ENCODE measurements around the gene PGM2L1. TPM values are rescaled to one million over a fixed set of nuclear protein-coding genes. Genes with fewer than 3 reads are reported as not detected.

Gene PGM2L1
- total and polyA plus RNA-seq, 4 donors: 0.33 to 8.2 (median 1.2) TPM

DNA sequence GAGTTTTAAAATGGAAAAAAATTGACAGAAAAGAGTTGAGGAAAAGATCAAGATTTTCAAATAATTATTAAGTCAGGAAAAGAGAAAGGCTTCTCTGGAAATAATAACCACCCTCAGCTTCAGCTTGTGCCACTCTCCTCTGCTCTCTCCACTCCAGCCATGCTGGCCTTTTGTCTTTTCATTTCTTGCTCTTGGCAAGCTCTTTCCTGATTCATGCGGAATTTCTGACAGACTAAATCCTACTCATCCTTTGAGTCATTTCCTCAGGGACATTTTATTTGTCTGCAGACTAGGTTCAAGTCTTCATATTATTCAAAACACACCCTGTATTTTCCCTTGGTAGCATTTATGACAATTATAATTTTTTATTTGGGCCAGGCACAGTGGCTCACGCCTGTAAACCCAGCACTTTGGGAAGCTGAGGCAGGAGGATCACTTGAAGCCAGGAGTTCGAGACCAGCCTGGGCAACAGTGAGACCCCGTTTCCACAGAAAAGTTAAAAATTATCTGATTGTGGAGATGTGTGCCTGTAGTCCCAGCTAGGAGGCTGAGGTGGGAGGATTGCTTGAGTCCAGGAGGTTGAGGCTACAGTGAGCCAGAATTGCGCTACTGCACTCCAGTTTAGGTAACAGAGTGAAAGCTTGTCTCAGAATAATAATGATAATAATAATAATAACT is 79.0 kb downstream of the PGM2L1 start:
- DNase-seq (ENCODE audit: low spot score): no peak
- H3K36me3 ChIP-seq (ENCODE audit: control insufficient read depth in 4 of 4, insufficient read depth in 3 of 4, low read depth in 1 of 4, low read length in 3 of 4): no peaks in the 10 kb centered on the region
- peaks cover 0 to 3% (median 0%) of the 10 kb centered on the region in 4 donors for H3K27me3 ChIP-seq (ENCODE audit: control insufficient read depth in 4 of 4, insufficient read depth in 4 of 4, low read length in 3 of 4)
- H3K27ac ChIP-seq (ENCODE audit: low read depth in 1 of 2, low read length in 2 of 2): no peak overlapping the region
- 78% methylated on average over 5 of the region's 5 CpGs for WGBS
- H3K9me3 ChIP-seq (ENCODE audit: control insufficient read depth in 4 of 4, low read length in 3 of 4): peaks cover 0 to 4% (median 3%) of the 10 kb centered on the region in 4 donors
- TF ChIP-seq RXRA (IDR thresholded peaks at IDR 0.05): no peak
- no peak for TF ChIP-seq EGR1 (IDR thresholded peaks at IDR 0.05; ENCODE audit: low read depth in 2 of 2)
- TF ChIP-seq NR2F2 (IDR thresholded peaks at IDR 0.05): no peak
- TF ChIP-seq, protein P1, sequence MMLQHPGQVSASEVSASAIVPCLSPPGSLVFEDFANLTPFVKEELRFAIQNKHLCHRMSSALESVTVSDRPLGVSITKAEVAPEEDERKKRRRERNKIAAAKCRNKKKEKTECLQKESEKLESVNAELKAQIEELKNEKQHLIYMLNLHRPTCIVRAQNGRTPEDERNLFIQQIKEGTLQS (IDR thresholded peaks at IDR 0.05): no peak
- no peak for TF ChIP-seq TAF1 (conservative IDR thresholded peaks at IDR 0.05)
- TF ChIP-seq JUND (IDR thresholded peaks at IDR 0.05): no peak
- TF ChIP-seq HNF4G (IDR thresholded peaks at IDR 0.05): no peak
- no peak for TF ChIP-seq FOXA1 (IDR thresholded peaks at IDR 0.05)
- no peak for TF ChIP-seq SP1 (IDR thresholded peaks at IDR 0.05)
- TF ChIP-seq, protein P2, sequence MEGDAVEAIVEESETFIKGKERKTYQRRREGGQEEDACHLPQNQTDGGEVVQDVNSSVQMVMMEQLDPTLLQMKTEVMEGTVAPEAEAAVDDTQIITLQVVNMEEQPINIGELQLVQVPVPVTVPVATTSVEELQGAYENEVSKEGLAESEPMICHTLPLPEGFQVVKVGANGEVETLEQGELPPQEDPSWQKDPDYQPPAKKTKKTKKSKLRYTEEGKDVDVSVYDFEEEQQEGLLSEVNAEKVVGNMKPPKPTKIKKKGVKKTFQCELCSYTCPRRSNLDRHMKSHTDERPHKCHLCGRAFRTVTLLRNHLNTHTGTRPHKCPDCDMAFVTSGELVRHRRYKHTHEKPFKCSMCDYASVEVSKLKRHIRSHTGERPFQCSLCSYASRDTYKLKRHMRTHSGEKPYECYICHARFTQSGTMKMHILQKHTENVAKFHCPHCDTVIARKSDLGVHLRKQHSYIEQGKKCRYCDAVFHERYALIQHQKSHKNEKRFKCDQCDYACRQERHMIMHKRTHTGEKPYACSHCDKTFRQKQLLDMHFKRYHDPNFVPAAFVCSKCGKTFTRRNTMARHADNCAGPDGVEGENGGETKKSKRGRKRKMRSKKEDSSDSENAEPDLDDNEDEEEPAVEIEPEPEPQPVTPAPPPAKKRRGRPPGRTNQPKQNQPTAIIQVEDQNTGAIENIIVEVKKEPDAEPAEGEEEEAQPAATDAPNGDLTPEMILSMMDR (IDR thresholded peaks at IDR 0.05; ENCODE audit: low read depth, low read length, missing input control): no peak
- H3K9ac ChIP-seq (ENCODE audit: low read depth in 1 of 2, low read length in 2 of 2): no peak overlapping the region
- no peak overlapping the region for H3K4me3 ChIP-seq (ENCODE audit: low read depth in 1 of 3, low read length in 3 of 3)
- no peaks in the 10 kb centered on the region for H3K4me1 ChIP-seq (ENCODE audit: control insufficient read depth in 4 of 4, insufficient read depth in 4 of 4, low read length in 3 of 4)

DNA sequence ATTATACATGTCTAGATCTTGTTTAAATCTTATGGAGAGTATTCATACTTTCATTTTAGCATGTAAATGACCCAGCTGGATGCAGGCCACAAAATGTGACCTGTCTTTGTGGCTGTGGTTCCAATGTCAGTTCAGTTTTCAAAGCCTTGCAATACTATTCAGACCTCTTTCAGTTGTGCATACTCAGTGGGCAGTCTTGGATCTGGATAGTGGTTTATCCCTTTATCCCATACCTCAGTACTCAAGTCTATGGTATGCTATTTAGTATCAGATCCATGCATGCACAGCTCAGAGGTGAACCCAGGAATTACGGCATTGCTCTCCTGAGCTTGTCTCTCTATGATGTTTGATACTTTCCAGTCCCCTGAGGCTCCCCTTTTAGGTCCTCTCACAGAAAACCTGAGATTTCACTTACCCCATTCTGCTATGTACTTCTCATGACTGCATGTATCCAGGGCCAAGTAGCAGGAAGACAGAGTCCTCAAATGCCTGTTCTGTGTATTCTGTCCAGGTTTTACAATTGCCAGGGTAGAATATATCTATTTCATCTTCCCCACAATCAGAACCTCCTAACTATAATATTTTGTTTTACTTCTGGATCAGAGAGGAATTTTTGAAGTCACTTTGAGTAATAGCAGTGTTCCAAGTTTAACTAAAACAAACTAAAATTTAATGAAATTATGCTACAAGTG is 79.8 kb downstream of the PGM2L1 start:
- Histone ChIP-seq H3K27me3 (ENCODE audit: control insufficient read depth in 4 of 4, insufficient read depth in 4 of 4, low read length in 3 of 4) (peaks cover 0 to 3% (median 0%) of the 10 kb centered on the region in 4 donors), H3K36me3 (ENCODE audit: control insufficient read depth in 4 of 4, insufficient read depth in 3 of 4, low read depth in 1 of 4, low read length in 3 of 4) (no peaks in the 10 kb centered on the region), H3K4me1 (ENCODE audit: control insufficient read depth in 4 of 4, insufficient read depth in 4 of 4, low read length in 3 of 4) (no peaks in the 10 kb centered on the region), H3K4me3 (ENCODE audit: low read depth in 1 of 3, low read length in 3 of 3) (no peak overlapping the region), H3K9me3 (ENCODE audit: control insufficient read depth in 4 of 4, low read length in 3 of 4) (peaks cover 0 to 4% (median 3%) of the 10 kb centered on the region in 4 donors), H3K9ac (ENCODE audit: low read depth in 1 of 2, low read length in 2 of 2) (no peak overlapping the region), H3K27ac (ENCODE audit: low read depth in 1 of 2, low read length in 2 of 2) (no peak overlapping the region)
- DNase-seq (ENCODE audit: low spot score): no peak
- no peak for TF ChIP-seq FOXA1 (IDR thresholded peaks at IDR 0.05)
- TF ChIP-seq, protein P2 (IDR thresholded peaks at IDR 0.05; ENCODE audit: low read depth, low read length, missing input control): no peak
- no peak for TF ChIP-seq SP1 (IDR thresholded peaks at IDR 0.05)
- TF ChIP-seq, protein P1 (IDR thresholded peaks at IDR 0.05): no peak
- TF ChIP-seq HNF4A (conservative IDR thresholded peaks at IDR 0.05): no peak
- TF ChIP-seq, protein P3, sequence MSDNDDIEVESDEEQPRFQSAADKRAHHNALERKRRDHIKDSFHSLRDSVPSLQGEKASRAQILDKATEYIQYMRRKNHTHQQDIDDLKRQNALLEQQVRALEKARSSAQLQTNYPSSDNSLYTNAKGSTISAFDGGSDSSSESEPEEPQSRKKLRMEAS (IDR thresholded peaks at IDR 0.05): no peak
- TF ChIP-seq FOXA2 (IDR thresholded peaks at IDR 0.05): no peak
- TF ChIP-seq, protein P4, sequence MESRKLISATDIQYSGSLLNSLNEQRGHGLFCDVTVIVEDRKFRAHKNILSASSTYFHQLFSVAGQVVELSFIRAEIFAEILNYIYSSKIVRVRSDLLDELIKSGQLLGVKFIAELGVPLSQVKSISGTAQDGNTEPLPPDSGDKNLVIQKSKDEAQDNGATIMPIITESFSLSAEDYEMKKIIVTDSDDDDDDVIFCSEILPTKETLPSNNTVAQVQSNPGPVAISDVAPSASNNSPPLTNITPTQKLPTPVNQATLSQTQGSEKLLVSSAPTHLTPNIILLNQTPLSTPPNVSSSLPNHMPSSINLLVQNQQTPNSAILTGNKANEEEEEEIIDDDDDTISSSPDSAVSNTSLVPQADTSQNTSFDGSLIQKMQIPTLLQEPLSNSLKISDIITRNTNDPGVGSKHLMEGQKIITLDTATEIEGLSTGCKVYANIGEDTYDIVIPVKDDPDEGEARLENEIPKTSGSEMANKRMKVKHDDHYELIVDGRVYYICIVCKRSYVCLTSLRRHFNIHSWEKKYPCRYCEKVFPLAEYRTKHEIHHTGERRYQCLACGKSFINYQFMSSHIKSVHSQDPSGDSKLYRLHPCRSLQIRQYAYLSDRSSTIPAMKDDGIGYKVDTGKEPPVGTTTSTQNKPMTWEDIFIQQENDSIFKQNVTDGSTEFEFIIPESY (IDR thresholded peaks at IDR 0.05): no peak
- no peak for TF ChIP-seq YY1 (IDR thresholded peaks at IDR 0.05)
- TF ChIP-seq TAF1 (conservative IDR thresholded peaks at IDR 0.05): no peak
- TF ChIP-seq EGR1 (IDR thresholded peaks at IDR 0.05; ENCODE audit: low read depth in 2 of 2): no peak
- TF ChIP-seq, protein P5, sequence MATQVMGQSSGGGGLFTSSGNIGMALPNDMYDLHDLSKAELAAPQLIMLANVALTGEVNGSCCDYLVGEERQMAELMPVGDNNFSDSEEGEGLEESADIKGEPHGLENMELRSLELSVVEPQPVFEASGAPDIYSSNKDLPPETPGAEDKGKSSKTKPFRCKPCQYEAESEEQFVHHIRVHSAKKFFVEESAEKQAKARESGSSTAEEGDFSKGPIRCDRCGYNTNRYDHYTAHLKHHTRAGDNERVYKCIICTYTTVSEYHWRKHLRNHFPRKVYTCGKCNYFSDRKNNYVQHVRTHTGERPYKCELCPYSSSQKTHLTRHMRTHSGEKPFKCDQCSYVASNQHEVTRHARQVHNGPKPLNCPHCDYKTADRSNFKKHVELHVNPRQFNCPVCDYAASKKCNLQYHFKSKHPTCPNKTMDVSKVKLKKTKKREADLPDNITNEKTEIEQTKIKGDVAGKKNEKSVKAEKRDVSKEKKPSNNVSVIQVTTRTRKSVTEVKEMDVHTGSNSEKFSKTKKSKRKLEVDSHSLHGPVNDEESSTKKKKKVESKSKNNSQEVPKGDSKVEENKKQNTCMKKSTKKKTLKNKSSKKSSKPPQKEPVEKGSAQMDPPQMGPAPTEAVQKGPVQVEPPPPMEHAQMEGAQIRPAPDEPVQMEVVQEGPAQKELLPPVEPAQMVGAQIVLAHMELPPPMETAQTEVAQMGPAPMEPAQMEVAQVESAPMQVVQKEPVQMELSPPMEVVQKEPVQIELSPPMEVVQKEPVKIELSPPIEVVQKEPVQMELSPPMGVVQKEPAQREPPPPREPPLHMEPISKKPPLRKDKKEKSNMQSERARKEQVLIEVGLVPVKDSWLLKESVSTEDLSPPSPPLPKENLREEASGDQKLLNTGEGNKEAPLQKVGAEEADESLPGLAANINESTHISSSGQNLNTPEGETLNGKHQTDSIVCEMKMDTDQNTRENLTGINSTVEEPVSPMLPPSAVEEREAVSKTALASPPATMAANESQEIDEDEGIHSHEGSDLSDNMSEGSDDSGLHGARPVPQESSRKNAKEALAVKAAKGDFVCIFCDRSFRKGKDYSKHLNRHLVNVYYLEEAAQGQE (IDR thresholded peaks at IDR 0.05): no peak
- TF ChIP-seq RAD21 (IDR thresholded peaks at IDR 0.05): no peak
- WGBS: 90% methylated on average over 1 of the region's 1 CpG

Measured in liver (tissue), 9 donors.